ENCODE measurements around the gene INPP5E.
"Not testable (repeated sequence)": the region's sequence is repeated elsewhere in the genome, so short reads cannot be mapped to it uniquely, and the experiment has no call there.

DNA sequence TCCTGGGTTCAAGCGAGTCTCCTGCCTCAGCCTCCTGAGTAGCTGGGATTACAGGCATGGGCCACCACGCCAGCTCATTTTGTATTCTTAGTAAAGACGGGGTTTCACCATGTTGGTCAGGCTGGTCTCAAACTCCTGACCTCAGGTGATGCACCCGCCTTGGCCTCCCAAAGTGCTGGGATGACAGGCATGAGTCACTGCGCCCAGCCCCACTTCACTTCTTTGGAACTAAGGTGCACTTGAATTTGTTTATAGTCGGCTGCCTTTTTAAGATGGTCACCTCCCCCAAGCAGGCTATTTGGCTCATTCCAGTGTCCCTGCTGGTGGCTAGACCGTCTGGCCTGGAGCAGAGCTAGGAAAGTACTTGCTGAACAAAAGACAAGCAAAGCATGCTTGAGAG is 14.3 kb downstream of the INPP5E start:
- TF ChIP-seq, protein P1, sequence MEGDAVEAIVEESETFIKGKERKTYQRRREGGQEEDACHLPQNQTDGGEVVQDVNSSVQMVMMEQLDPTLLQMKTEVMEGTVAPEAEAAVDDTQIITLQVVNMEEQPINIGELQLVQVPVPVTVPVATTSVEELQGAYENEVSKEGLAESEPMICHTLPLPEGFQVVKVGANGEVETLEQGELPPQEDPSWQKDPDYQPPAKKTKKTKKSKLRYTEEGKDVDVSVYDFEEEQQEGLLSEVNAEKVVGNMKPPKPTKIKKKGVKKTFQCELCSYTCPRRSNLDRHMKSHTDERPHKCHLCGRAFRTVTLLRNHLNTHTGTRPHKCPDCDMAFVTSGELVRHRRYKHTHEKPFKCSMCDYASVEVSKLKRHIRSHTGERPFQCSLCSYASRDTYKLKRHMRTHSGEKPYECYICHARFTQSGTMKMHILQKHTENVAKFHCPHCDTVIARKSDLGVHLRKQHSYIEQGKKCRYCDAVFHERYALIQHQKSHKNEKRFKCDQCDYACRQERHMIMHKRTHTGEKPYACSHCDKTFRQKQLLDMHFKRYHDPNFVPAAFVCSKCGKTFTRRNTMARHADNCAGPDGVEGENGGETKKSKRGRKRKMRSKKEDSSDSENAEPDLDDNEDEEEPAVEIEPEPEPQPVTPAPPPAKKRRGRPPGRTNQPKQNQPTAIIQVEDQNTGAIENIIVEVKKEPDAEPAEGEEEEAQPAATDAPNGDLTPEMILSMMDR (IDR thresholded peaks at IDR 0.05; ENCODE audit: low read length), result not testable (repeated sequence)
- not testable (repeated sequence) for TF ChIP-seq EZH2phosphoT487 (IDR thresholded peaks at IDR 0.05; ENCODE audit: low read length); EZH2 (optimal IDR thresholded peaks at IDR 0.05; ENCODE audit: low read depth, low read length)

Measured in MM.1S (cell line).